ENCODE measurements around the gene CNIH2. TPM values are rescaled to one million over a fixed set of nuclear protein-coding genes. Genes with fewer than 3 reads are reported as not detected.
"Not testable (repeated sequence)": the region's sequence is repeated elsewhere in the genome, so short reads cannot be mapped to it uniquely, and the experiment has no call there.

CNIH2 gene
- total RNA-seq, 1 donor from 2014 or later, result 0.89 TPM

DNA sequence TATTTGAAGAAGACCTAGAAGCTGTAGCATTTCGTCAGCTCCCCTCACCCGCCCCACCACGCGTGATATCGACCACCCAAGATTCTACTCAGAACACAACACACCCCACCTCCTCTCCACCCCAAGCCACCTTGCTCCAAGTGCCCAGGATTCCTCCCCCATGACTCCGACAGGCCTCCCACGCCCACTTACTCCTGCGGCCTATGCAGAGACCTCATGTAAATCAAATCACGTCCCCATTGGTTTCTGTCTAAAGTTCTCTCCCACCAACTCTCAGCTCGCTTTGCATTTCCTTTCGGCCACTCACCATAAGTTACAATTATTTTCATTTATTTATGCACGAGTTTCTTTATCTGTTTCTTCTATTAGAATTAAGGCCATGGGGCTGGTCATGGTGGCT lies 24.7 kb downstream of the CNIH2 start:
- no peak for TF ChIP-seq CTCF (IDR thresholded peaks at IDR 0.05)
- Histone ChIP-seq H3K36me3 (no peaks in the 10 kb centered on the region), H3K4me1 (no peaks in the 10 kb centered on the region), H3K4me3 (no peak overlapping the region), H3K27ac (no peak overlapping the region), H3K9me3 (no peaks in the 10 kb centered on the region), H3K27me3 (ENCODE audit: low read depth) (no peaks in the 10 kb centered on the region)
- no peak for ATAC-seq
- intact Hi-C loops (cut with DNase I), result no loop called here
- DNase-seq, result no peak

- no peak overlapping the region for H3K27ac ChIP-seq
- no peak overlapping the region for H3K4me3 ChIP-seq
- TF ChIP-seq CTCF (IDR thresholded peaks at IDR 0.05), result no peak
- DNase-seq (no peak), ATAC-seq (no peak)
- H3K36me3 ChIP-seq, result no peaks in the 10 kb centered on the region
- intact Hi-C loops (cut with DNase I), result no loop called here
- no peaks in the 10 kb centered on the region for H3K27me3 ChIP-seq (ENCODE audit: low read depth)
- no peaks in the 10 kb centered on the region for H3K9me3 ChIP-seq
- peaks cover 10% of the 10 kb centered on the region for H3K4me1 ChIP-seq
Measured at GRCh38 chr11:66309475-66309874, 31.5 kb downstream of the CNIH2 start.

GRCh38 chr11:66310324-66310723 lies 32.3 kb downstream of the CNIH2 start:
- no peaks in the 10 kb centered on the region for H3K36me3 ChIP-seq
- ATAC-seq (no peak), DNase-seq (no peak)
- H3K4me1 ChIP-seq, result peaks cover 10% of the 10 kb centered on the region
- intact Hi-C loops (cut with DNase I), result no loop called here
- H3K27ac ChIP-seq, result no peak overlapping the region
- TF ChIP-seq CTCF (IDR thresholded peaks at IDR 0.05), result no peak
- H3K4me3 ChIP-seq, result no peak overlapping the region
- H3K27me3 ChIP-seq (ENCODE audit: low read depth), result no peaks in the 10 kb centered on the region
- no peaks in the 10 kb centered on the region for H3K9me3 ChIP-seq

DNA sequence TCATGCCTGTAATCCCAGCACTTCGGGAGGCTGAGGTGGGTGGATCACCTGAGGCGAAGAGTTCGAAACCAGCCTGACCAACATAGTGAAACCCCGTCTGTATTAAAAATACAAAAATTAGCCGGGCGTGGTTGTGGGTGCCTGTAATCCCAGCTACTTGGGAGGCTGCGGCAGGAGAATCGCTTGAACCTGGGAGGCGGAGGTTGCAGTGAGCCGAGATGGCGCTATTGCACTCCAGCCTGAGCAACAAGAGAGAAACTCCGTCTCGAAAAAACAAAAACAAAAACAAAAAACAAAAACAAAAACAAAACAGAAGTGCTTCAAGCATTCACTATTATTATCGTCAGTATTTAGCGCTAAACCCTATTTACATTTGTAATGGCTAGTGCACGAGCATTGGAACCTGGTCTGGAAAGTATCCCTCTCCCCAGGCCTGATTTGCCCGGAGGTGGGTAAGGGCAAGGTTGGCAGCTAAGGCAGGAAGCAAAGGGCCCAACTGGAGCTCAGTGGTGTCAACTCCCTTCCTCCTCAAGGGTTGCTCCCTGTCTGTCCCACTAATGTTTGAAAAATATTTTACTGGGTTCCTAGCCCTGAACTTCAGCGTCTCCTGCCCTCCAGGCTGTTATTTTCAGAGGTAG lies 32.9 kb downstream of the CNIH2 start:
- H3K9me3 ChIP-seq; H3K27me3 ChIP-seq (ENCODE audit: low read depth); H3K36me3 ChIP-seq; H3K27ac ChIP-seq; intact Hi-C loops (cut with DNase I); DNase-seq; H3K4me3 ChIP-seq; ATAC-seq: not testable (repeated sequence)
- H3K4me1 ChIP-seq, result peaks cover 12% of the 10 kb centered on the region

DNA sequence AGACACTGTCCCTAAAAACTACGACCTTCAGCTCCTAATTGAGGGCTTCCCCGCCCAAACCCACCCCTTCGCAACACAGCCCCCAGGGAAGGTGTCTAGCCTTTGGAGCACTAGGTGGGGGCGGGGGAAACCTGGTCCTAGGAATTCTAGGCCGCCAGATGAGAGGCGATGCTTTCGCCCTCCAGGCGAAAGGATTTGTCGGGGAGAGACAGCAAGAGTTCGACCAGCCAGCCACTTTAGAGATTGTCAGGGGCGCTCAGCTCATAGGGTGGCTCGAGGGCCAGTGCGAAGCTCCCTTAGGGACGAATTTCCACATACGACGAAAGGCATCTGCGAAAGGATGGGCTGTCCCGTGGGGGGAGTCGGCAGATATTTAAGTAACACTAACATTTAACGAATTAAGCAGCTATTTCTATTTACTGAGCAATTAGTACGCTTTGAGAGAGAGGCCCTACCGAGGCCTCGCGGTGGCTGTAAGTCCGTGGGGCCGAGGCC lies 33.5 kb downstream of the CNIH2 start:
- no peak for ATAC-seq
- no peak for TF ChIP-seq CTCF (IDR thresholded peaks at IDR 0.05)
- Histone ChIP-seq H3K27me3 (ENCODE audit: low read depth) (peaks cover 5% of the 10 kb centered on the region), H3K4me3 (peak overlapping the region; percentile 59), H3K4me1 (peaks cover 17% of the 10 kb centered on the region), H3K9me3 (no peaks in the 10 kb centered on the region), H3K27ac (peak overlapping the region; percentile 81), H3K36me3 (no peaks in the 10 kb centered on the region)
- no peak for DNase-seq
- intact Hi-C loops (cut with DNase I), result no loop called here

- intact Hi-C loops (cut with DNase I), result no loop called here
- Histone ChIP-seq H3K4me3 (peak overlapping the region; percentile 59), H3K4me1 (peaks cover 22% of the 10 kb centered on the region), H3K27ac (peak overlapping the region; percentile 81), H3K27me3 (ENCODE audit: low read depth) (peaks cover 5% of the 10 kb centered on the region), H3K36me3 (no peaks in the 10 kb centered on the region), H3K9me3 (no peaks in the 10 kb centered on the region)
- peak; percentile 90 for TF ChIP-seq CTCF (IDR thresholded peaks at IDR 0.05)
- peak; percentile 87 to 89 for ATAC-seq
- peak; percentile 96 for DNase-seq
Measured at GRCh38 chr11:66311965-66312548, 34.1 kb downstream of the CNIH2 start.

Data from lower lobe of right lung (tissue), 2 donors.